ENCODE measurements around the gene NAPB.

The NAPB gene

DNA sequence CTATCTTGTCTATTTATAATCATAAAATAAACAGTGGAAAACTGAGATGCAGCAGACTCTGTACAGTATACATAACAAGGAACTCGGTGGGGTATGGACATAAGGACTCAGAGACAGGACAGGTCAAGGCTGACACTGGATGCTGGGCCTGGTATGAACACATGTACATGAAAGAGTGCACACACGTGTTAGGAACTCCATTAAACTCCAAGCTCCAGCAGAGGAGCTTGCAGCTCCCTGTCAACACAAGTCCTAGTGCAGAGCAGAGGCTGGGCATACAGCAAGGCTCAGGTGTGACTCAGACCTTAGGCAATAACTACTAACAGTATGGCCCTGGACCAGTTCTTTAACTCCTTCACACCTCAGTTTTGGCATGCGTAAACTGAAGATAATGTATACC, 17.1 kb downstream of the NAPB start:
- no peak overlapping the region for H4K91ac ChIP-seq (ENCODE audit: low read depth, low read length, poor library complexity)
- no peak overlapping the region for H3K14ac ChIP-seq (ENCODE audit: low read length)
- H3K27me3 ChIP-seq (ENCODE audit: control insufficient read depth in 3 of 3, insufficient read depth in 3 of 3, low read depth in 1 of 3, low read length in 3 of 3): no peaks in the 10 kb centered on the region
- no peak overlapping the region for H3K4me3 ChIP-seq (ENCODE audit: low read length in 2 of 2)
- H2BK120ac ChIP-seq (ENCODE audit: low read depth, low read length): no peak overlapping the region
- H2BK5ac ChIP-seq (ENCODE audit: low read length): no peak overlapping the region
- no peak overlapping the region for H3K23ac ChIP-seq (ENCODE audit: low read depth, low read length, poor library complexity)
- no peak overlapping the region for H2AK5ac ChIP-seq (ENCODE audit: low read depth, low read length)
- no peaks in the 10 kb centered on the region for H3K4me1 ChIP-seq (ENCODE audit: control insufficient read depth in 2 of 2, insufficient read depth in 1 of 2, low read depth in 1 of 2, low read length in 2 of 2)
- no peak overlapping the region for H3K9ac ChIP-seq (ENCODE audit: low read depth, low read length, poor library complexity)
- H3K27ac ChIP-seq (replicated peaks; ENCODE audit: low read length): no peak overlapping the region
- no peaks in the 10 kb centered on the region for H3K9me3 ChIP-seq (replicated peaks in 1 of 2; ENCODE audit: control insufficient read depth in 2 of 2, insufficient read depth in 1 of 2, low read depth in 1 of 2, low read length in 2 of 2)
- no peak overlapping the region for H2BK12ac ChIP-seq (ENCODE audit: low read length)
- no peak for DNase-seq (ENCODE audit: low spot score)
- no peaks in the 10 kb centered on the region for H3K79me1 ChIP-seq (ENCODE audit: low read depth, low read length)
- peaks cover 2 to 23% of the 10 kb centered on the region in 2 donors for H3K36me3 ChIP-seq (replicated peaks in 1 of 2; ENCODE audit: control insufficient read depth in 2 of 2, insufficient read depth in 2 of 2, low read length in 2 of 2)
- no peak overlapping the region for H3K4me2 ChIP-seq (ENCODE audit: insufficient read depth, low read length, poor library complexity, severe bottlenecking)
- H2BK15ac ChIP-seq (ENCODE audit: low read length): no peak overlapping the region
- no peak overlapping the region for H3K18ac ChIP-seq (ENCODE audit: low read length)
- no peak overlapping the region for H2AFZ ChIP-seq (ENCODE audit: low read length)
- WGBS, 2 donors (ENCODE audit: extremely low coverage in 2 of 2, insufficient read length in 2 of 2, insufficient replicate concordance in 1 of 2): no CpG with 5 or more reads among the region's 3 CpGs
- no peak overlapping the region for H4K8ac ChIP-seq (ENCODE audit: low read depth, low read length)
- H3K4ac ChIP-seq (ENCODE audit: low read length): no peak overlapping the region

DNA sequence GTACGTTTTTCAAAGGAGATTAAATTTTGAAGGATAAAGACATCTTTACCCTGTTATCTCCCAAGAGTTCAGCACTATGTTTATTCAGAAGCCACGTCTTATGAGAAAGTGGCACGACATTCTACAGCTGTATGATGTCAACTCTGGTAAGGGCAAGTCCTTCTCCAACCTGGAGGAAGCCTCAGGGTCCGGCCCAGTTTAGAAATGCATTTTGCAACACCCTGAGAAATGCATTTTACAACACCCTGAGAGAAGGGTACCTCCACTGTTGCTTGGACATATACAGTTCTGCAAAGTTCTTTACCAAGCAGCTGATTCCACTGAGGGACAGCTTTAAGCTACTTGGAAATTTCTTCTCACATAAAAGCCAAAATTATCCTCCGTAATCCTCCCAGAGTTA, 17.5 kb downstream of the NAPB start:
- Histone ChIP-seq H3K36me3 (replicated peaks in 1 of 2; ENCODE audit: control insufficient read depth in 2 of 2, insufficient read depth in 2 of 2, low read length in 2 of 2) (peaks cover 2 to 23% of the 10 kb centered on the region in 2 donors), H3K18ac (ENCODE audit: low read length) (no peak overlapping the region), H2BK120ac (ENCODE audit: low read depth, low read length) (no peak overlapping the region), H3K9ac (ENCODE audit: low read depth, low read length, poor library complexity) (no peak overlapping the region), H3K4me2 (ENCODE audit: insufficient read depth, low read length, poor library complexity, severe bottlenecking) (no peak overlapping the region), H3K27ac (replicated peaks; ENCODE audit: low read length) (no peak overlapping the region), H2AFZ (ENCODE audit: low read length) (no peak overlapping the region), H3K27me3 (ENCODE audit: control insufficient read depth in 3 of 3, insufficient read depth in 3 of 3, low read depth in 1 of 3, low read length in 3 of 3) (no peaks in the 10 kb centered on the region), H2BK15ac (ENCODE audit: low read length) (no peak overlapping the region), H2AK5ac (ENCODE audit: low read depth, low read length) (no peak overlapping the region), H3K14ac (ENCODE audit: low read length) (no peak overlapping the region), H3K4me1 (ENCODE audit: control insufficient read depth in 2 of 2, insufficient read depth in 1 of 2, low read depth in 1 of 2, low read length in 2 of 2) (no peaks in the 10 kb centered on the region), H2BK5ac (ENCODE audit: low read length) (no peak overlapping the region), H3K9me3 (replicated peaks in 1 of 2; ENCODE audit: control insufficient read depth in 2 of 2, insufficient read depth in 1 of 2, low read depth in 1 of 2, low read length in 2 of 2) (no peaks in the 10 kb centered on the region), H3K79me1 (ENCODE audit: low read depth, low read length) (no peaks in the 10 kb centered on the region), H3K23ac (ENCODE audit: low read depth, low read length, poor library complexity) (no peak overlapping the region), H3K4me3 (ENCODE audit: low read length in 2 of 2) (no peak overlapping the region), H4K91ac (ENCODE audit: low read depth, low read length, poor library complexity) (no peak overlapping the region), H2BK12ac (ENCODE audit: low read length) (no peak overlapping the region), H3K4ac (ENCODE audit: low read length) (no peak overlapping the region), H4K8ac (ENCODE audit: low read depth, low read length) (no peak overlapping the region)
- WGBS, 2 donors (ENCODE audit: extremely low coverage in 2 of 2, insufficient read length in 2 of 2, insufficient replicate concordance in 1 of 2): no CpG with 5 or more reads among the region's 5 CpGs
- DNase-seq (ENCODE audit: low spot score): no peak

DNA sequence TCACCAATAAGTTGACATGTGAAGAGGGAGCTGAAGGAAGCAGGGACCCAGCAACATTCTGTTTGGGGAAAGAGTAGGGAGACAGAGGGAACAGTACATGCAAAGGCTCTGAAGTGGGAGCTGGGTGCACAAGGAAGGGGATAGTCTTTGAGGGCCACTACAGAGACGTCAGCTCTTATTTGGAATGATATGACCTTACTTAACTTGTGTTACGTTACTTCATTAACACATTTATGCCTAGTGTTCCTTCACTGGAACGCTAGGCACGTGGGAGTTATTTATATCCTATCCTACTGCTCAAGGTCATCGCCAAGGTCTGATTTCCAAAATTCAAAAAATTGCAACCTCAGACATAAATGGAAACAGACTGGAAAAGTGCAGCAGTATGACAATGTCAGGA, 20.2 kb downstream of the NAPB start:
- no peaks in the 10 kb centered on the region for H3K27me3 ChIP-seq (ENCODE audit: control insufficient read depth in 3 of 3, insufficient read depth in 3 of 3, low read depth in 1 of 3, low read length in 3 of 3)
- no peak overlapping the region for H3K4me2 ChIP-seq (ENCODE audit: insufficient read depth, low read length, poor library complexity, severe bottlenecking)
- no peak overlapping the region for H3K9ac ChIP-seq (ENCODE audit: low read depth, low read length, poor library complexity)
- H3K4me3 ChIP-seq (ENCODE audit: low read length in 2 of 2): no peak overlapping the region
- DNase-seq (ENCODE audit: low spot score): no peak
- no peak overlapping the region for H3K14ac ChIP-seq (ENCODE audit: low read length)
- H2BK15ac ChIP-seq (ENCODE audit: low read length): no peak overlapping the region
- H3K27ac ChIP-seq (replicated peaks; ENCODE audit: low read length): no peak overlapping the region
- no peak overlapping the region for H2AFZ ChIP-seq (ENCODE audit: low read length)
- no peaks in the 10 kb centered on the region for H3K79me1 ChIP-seq (ENCODE audit: low read depth, low read length)
- H2BK5ac ChIP-seq (ENCODE audit: low read length): no peak overlapping the region
- no peak overlapping the region for H2AK5ac ChIP-seq (ENCODE audit: low read depth, low read length)
- H3K18ac ChIP-seq (ENCODE audit: low read length): no peak overlapping the region
- no peak overlapping the region for H4K8ac ChIP-seq (ENCODE audit: low read depth, low read length)
- no peak overlapping the region for H3K4ac ChIP-seq (ENCODE audit: low read length)
- H3K4me1 ChIP-seq (ENCODE audit: control insufficient read depth in 2 of 2, insufficient read depth in 1 of 2, low read depth in 1 of 2, low read length in 2 of 2): no peaks in the 10 kb centered on the region
- WGBS, 2 donors (ENCODE audit: extremely low coverage in 2 of 2, insufficient read length in 2 of 2, insufficient replicate concordance in 1 of 2): no CpG with 5 or more reads among the region's 5 CpGs
- no peak overlapping the region for H2BK120ac ChIP-seq (ENCODE audit: low read depth, low read length)
- no peak overlapping the region for H3K23ac ChIP-seq (ENCODE audit: low read depth, low read length, poor library complexity)
- H3K36me3 ChIP-seq (replicated peaks in 1 of 2; ENCODE audit: control insufficient read depth in 2 of 2, insufficient read depth in 2 of 2, low read length in 2 of 2): peaks cover 2 to 23% of the 10 kb centered on the region in 2 donors
- no peak overlapping the region for H4K91ac ChIP-seq (ENCODE audit: low read depth, low read length, poor library complexity)
- H2BK12ac ChIP-seq (ENCODE audit: low read length): no peak overlapping the region
- no peaks in the 10 kb centered on the region for H3K9me3 ChIP-seq (replicated peaks in 1 of 2; ENCODE audit: control insufficient read depth in 2 of 2, insufficient read depth in 1 of 2, low read depth in 1 of 2, low read length in 2 of 2)

DNA sequence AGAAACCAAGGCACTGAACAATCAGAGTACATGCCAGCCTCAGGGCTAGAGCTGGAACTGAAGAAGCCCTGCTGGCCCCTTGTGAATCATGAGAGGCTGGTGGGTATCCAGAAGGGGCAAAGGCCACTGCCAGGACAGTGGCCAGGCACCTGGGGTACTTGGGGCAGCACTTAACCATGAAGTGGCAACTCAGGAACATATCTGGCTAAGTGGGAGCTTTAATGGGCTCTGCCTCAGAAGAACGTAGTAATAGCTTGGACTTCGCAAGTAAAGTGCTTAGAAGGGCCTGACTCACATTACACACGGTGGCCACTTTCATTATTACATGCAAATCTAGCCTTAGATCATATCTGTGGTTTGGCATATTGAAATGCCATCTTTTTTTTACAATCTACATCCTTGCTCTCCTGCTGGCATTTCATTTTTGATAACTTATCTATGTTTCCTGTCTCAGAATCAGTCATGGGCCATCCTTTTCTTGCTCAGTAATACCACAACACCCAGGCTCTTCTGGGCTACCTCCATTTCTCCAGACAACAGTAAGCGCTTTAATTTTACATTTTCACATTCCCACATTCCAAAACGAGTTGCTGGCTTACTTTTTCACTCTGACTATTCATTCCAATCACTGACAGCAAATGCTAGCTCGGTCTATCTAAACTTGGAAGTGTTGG, 21.6 kb downstream of the NAPB start:
- H2BK12ac ChIP-seq (ENCODE audit: low read length): no peak overlapping the region
- H3K4ac ChIP-seq (ENCODE audit: low read length): no peak overlapping the region
- WGBS, 2 donors (ENCODE audit: extremely low coverage in 2 of 2, insufficient read length in 2 of 2, insufficient replicate concordance in 1 of 2): no CpG with 5 or more reads among the region's 6 CpGs
- H2AFZ ChIP-seq (ENCODE audit: low read length): no peak overlapping the region
- H3K18ac ChIP-seq (ENCODE audit: low read length): no peak overlapping the region
- H3K23ac ChIP-seq (ENCODE audit: low read depth, low read length, poor library complexity): no peak overlapping the region
- H4K91ac ChIP-seq (ENCODE audit: low read depth, low read length, poor library complexity): no peak overlapping the region
- H3K79me1 ChIP-seq (ENCODE audit: low read depth, low read length): no peaks in the 10 kb centered on the region
- H3K4me1 ChIP-seq (ENCODE audit: control insufficient read depth in 2 of 2, insufficient read depth in 1 of 2, low read depth in 1 of 2, low read length in 2 of 2): no peaks in the 10 kb centered on the region
- no peaks in the 10 kb centered on the region for H3K9me3 ChIP-seq (replicated peaks in 1 of 2; ENCODE audit: control insufficient read depth in 2 of 2, insufficient read depth in 1 of 2, low read depth in 1 of 2, low read length in 2 of 2)
- DNase-seq (ENCODE audit: low spot score): no peak
- no peak overlapping the region for H3K4me2 ChIP-seq (ENCODE audit: insufficient read depth, low read length, poor library complexity, severe bottlenecking)
- peaks cover 5 to 35% of the 10 kb centered on the region in 2 donors for H3K36me3 ChIP-seq (replicated peaks in 1 of 2; ENCODE audit: control insufficient read depth in 2 of 2, insufficient read depth in 2 of 2, low read length in 2 of 2)
- no peak overlapping the region for H2BK120ac ChIP-seq (ENCODE audit: low read depth, low read length)
- no peak overlapping the region for H3K14ac ChIP-seq (ENCODE audit: low read length)
- H3K4me3 ChIP-seq (ENCODE audit: low read length in 2 of 2): no peak overlapping the region
- no peak overlapping the region for H2AK5ac ChIP-seq (ENCODE audit: low read depth, low read length)
- no peak overlapping the region for H3K9ac ChIP-seq (ENCODE audit: low read depth, low read length, poor library complexity)
- H2BK15ac ChIP-seq (ENCODE audit: low read length): no peak overlapping the region
- H2BK5ac ChIP-seq (ENCODE audit: low read length): no peak overlapping the region
- H4K8ac ChIP-seq (ENCODE audit: low read depth, low read length): no peak overlapping the region
- no peak overlapping the region for H3K27ac ChIP-seq (replicated peaks; ENCODE audit: low read length)
- no peaks in the 10 kb centered on the region for H3K27me3 ChIP-seq (ENCODE audit: control insufficient read depth in 3 of 3, insufficient read depth in 3 of 3, low read depth in 1 of 3, low read length in 3 of 3)

All from neuronal stem cell (in vitro differentiated cells).